Stimulated activated naive B cell treated with anti-CD40 and anti-IgM and Interleukin-4, amounts not matched to agents 10 μg/mL and 1 μg/mL and 100 μg/mL, for 72 hours (primary cell): Measurements from ENCODE around the gene MAP3K8.
"Not testable (repeated sequence)": the region's sequence is repeated elsewhere in the genome, so short reads cannot be mapped to it uniquely, and the experiment has no call there.

Source experiments
- ATAC-seq, 2 donors: fragments of 150-1000 bp; cut with Tn5 transposase; replicated peaks; 2 replicates each; pipeline ENCODE4 v1.10.0; 2021; ENCODE audit warnings: moderate library complexity in 1 of 2
- DNase-seq: peaks from one replicate; pipeline ENCODE4 v3.0.0; 2021
- H3K27ac Mint-ChIP-seq: one replicate; pipeline ENCODE4 v1.8.0; 2022; ENCODE audit warnings: mild to moderate bottlenecking, mixed read lengths
- H3K27me3 Mint-ChIP-seq, 2 donors: one replicate each; pipeline ENCODE4 v1.8.0; 2022; ENCODE audit warnings: mixed read lengths in 2 of 2
- H3K36me3 Mint-ChIP-seq, 2 donors: one replicate each; pipeline ENCODE4 v1.8.0; 2022; ENCODE audit warnings: mixed read lengths in 2 of 2, mild to moderate bottlenecking in 1 of 2
- H3K4me1 Mint-ChIP-seq, 2 donors: one replicate each; pipeline ENCODE4 v1.8.0; 2022; ENCODE audit warnings: mixed read lengths in 2 of 2, mild to moderate bottlenecking in 1 of 2
- H3K4me3 Mint-ChIP-seq, 2 donors: one replicate each; pipeline ENCODE4 v1.8.0; 2022; ENCODE audit warnings: mild to moderate bottlenecking in 2 of 2, mixed read lengths in 2 of 2, moderate library complexity in 1 of 2
- H3K9me3 Mint-ChIP-seq, 2 donors: one replicate each; pipeline ENCODE4 v1.8.0; 2022; ENCODE audit warnings: mixed read lengths in 2 of 2, mild to moderate bottlenecking in 1 of 2

MAP3K8 gene

DNA sequence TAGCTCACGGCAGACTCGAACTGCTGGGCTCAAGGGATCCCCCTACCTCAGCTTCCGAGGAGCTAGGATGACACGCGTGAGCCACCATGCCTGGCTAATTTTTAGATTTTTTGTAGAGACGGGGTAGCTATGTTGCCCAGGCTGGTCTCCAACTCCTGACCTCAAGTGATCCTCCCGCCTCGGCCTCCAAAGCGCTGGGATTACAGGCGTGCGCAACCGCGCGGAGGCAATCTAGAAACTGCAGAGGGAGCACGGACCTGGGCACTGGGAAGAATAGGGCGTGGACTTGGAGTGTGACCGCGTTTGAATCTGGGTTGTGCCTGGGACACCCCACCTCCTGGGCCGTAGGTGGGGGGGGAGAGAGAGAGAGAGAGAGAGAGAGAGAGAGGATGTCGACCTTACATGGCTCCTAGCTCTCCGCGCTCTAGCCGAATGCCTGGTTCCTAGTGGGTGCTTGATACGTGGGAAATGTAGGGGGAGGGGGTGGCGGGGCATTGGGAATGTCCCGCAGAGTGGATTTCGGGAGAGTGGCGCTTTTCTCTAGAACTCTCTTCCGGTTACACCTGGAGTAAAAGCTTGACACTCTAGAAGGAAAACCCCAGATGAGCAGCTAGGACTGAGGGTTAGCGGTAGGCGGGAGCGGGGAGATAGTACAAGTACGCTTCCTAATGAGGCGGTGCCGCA, 1.2 kb upstream of the MAP3K8 start:
- H3K4me3 Mint-ChIP-seq = peak overlapping the region; percentile 96 to 99
- H3K27me3 Mint-ChIP-seq = no peaks in the 10 kb centered on the region
- H3K9me3 Mint-ChIP-seq = no peaks in the 10 kb centered on the region
- DNase-seq (no peak), ATAC-seq (peak; percentile 6 to 13)
- peak overlapping the region; percentile 98 for H3K27ac Mint-ChIP-seq
- H3K4me1 Mint-ChIP-seq = peaks cover 47 to 62% of the 10 kb centered on the region in 2 donors
- peaks cover 37 to 46% of the 10 kb centered on the region in 2 donors for H3K36me3 Mint-ChIP-seq

DNA sequence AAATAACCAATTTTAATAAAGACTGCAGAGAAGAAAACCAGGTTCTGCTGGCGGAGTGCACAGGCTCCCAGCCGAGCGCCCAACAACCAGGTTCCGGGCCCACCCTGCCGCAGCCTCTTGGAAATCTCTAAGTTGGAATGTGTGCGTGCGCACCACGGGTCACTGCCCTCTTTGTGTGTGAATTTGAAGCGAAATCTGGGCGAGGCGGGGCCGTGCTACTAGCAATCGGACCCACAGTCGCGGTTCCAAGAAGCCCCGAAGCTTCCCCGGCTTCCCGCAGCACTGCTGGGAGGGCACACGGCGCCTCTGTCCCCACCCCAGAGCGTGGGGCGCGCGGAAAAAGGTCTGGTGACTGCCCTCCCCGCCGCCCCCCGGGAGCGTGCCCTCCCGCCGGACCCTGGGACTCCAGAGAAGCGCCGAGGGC, 666 bp upstream of the MAP3K8 start:
- Mint-ChIP-seq H3K9me3 (no peaks in the 10 kb centered on the region), H3K27me3 (no peaks in the 10 kb centered on the region), H3K27ac (peak overlapping the region; percentile 98), H3K4me3 (peak overlapping the region; percentile 96 to 99), H3K4me1 (peaks cover 47 to 62% of the 10 kb centered on the region in 2 donors), H3K36me3 (peaks cover 42 to 51% of the 10 kb centered on the region in 2 donors)
- DNase-seq = peak; percentile 56
- ATAC-seq = peak; percentile 26 to 29

DNA sequence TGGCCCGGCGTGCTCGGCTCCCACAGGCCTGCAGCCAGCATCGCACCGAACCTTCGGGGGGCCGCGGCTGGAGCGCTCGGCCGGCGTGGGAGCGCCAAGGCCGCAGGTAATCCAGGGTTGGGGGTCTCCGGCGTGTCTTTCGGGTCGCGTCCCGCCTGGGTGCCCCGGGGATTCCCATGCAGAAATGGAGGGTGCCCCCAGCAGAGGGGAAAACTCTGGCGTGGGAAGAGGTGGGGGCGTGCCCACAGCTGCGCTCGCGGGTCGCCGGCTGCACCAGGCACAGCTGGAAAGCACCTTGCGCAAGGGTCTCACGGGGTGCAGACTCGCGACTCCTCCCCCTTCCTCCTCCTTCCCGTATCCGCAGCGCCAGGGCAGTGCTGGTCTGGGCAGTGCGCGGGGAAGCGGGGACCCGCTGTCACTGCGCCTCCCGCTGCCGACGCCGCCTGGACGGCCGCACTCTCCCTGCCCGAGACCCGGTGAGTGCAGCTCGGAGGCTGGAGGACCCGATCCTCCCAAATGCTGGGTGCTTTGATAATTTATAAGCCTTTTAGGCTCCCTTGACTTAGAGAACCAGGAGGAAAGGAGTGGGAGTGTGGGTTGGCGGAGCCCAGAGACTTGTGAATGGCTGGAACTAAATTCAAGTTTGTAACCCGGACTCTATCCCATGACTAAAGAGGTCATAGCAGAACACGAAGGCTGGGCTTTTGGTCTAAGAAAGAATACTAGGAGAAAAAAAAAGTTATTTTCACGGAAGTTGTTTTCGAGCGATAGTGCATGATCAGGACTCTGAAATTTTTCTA, 489 bp downstream of the MAP3K8 start:
- Mint-ChIP-seq H3K4me1 (peaks cover 48 to 67% of the 10 kb centered on the region in 2 donors), H3K27me3 (no peaks in the 10 kb centered on the region), H3K27ac (peak overlapping the region; percentile 98), H3K4me3 (peak overlapping the region; percentile 96 to 99), H3K9me3 (no peaks in the 10 kb centered on the region), H3K36me3 (peaks cover 51 to 60% of the 10 kb centered on the region in 2 donors)
- ATAC-seq (peak; percentile 62 to 63), DNase-seq (peak; percentile 82)

GRCh38 chr10:30435073-30435422, 1.1 kb downstream of the MAP3K8 start:
- ATAC-seq (no peak), DNase-seq (no peak)
- Mint-ChIP-seq H3K27ac (peak overlapping the region; percentile 98), H3K4me3 (peak overlapping the region; percentile 96 to 99), H3K4me1 (peaks cover 47 to 65% of the 10 kb centered on the region in 2 donors), H3K9me3 (no peaks in the 10 kb centered on the region), H3K36me3 (peaks cover 56 to 65% of the 10 kb centered on the region in 2 donors), H3K27me3 (no peaks in the 10 kb centered on the region)

- H3K9me3 Mint-ChIP-seq, H3K27me3 Mint-ChIP-seq, ATAC-seq, DNase-seq: not testable (repeated sequence)
- Mint-ChIP-seq H3K4me3 (peak overlapping the region; percentile 96 to 99), H3K4me1 (peaks cover 46 to 67% of the 10 kb centered on the region in 2 donors), H3K36me3 (peaks cover 59 to 68% of the 10 kb centered on the region in 2 donors), H3K27ac (peak overlapping the region; percentile 98)
Measured at GRCh38 chr10:30435499-30436167, 1.6 kb downstream of the MAP3K8 start.

- Mint-ChIP-seq H3K4me1 (peaks cover 42 to 61% of the 10 kb centered on the region in 2 donors), H3K27ac (peak overlapping the region; percentile 78), H3K9me3 (no peaks in the 10 kb centered on the region), H3K36me3 (peaks cover 59 to 72% of the 10 kb centered on the region in 2 donors), H3K4me3 (peak overlapping the region; percentile 84 to 99), H3K27me3 (no peaks in the 10 kb centered on the region)
- no peak for DNase-seq
- no peak for ATAC-seq
Measured at GRCh38 chr10:30436191-30436611, 2.2 kb downstream of the MAP3K8 start.

DNA sequence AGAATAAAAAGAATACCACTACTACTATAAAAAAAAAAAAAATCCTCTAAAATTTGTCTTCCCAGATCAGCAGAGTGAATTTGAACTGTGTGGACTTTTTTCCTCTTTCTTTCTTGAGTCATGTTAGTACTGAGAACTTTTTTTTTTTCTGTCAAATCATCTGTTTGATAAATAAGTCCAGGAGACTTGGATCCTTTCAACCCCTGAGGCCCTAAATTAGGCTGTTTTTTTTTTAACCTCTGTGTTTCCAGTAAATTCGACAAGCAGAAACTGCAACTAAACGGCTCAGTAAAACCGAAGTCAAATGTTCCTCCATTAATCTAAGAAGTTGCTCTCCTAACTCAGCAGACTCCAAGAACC, 2.7 kb downstream of the MAP3K8 start:
- ATAC-seq (no peak), DNase-seq (no peak)
- peak overlapping the region; percentile 78 for H3K27ac Mint-ChIP-seq
- H3K4me1 Mint-ChIP-seq = peaks cover 38 to 59% of the 10 kb centered on the region in 2 donors
- H3K9me3 Mint-ChIP-seq = no peaks in the 10 kb centered on the region
- H3K36me3 Mint-ChIP-seq = peaks cover 57 to 71% of the 10 kb centered on the region in 2 donors
- H3K4me3 Mint-ChIP-seq = peak overlapping the region; percentile 84 to 99
- no peaks in the 10 kb centered on the region for H3K27me3 Mint-ChIP-seq

DNA sequence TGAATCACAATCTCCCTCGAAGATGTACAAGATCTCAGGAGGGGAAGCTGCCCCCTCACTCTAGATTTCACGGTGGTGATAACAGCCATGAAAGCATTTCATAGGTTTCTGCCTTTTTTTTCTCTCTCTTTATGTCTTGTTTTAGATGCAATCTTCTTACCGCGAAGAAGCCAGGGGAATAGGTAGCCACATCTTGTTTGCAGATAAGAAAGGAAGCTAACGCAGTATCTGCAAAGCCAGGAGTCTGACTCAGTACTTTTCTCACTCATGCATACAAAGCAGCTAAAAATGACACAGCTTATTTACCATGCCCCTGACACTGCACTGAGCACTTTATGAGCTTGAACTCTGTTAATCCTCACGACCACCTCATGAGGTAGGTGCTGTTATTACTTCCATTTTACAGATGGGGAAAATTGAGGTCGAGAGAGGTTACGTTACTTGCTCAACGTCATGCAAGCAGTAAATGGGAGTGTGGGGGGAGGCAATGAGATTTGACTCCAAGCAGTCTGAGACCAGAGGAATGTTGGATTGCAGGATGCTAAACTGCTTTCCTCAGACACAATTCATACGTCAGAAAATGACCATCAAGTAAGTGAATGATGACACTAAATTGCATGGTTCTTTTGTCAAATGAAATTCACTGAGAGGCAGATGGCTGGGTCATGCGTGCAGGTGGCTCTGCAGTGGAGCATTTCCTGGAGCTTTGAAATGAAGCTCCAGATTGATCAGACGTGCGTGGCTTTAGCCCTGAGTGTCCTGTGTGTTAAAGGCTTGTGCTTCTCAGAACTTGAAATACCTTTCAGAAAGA, 3.3 kb downstream of the MAP3K8 start:
- DNase-seq (no peak), ATAC-seq (no peak)
- H3K36me3 Mint-ChIP-seq = peaks cover 60 to 74% of the 10 kb centered on the region in 2 donors

GRCh38 chr10:30438021-30438850, 4.3 kb downstream of the MAP3K8 start:
- Mint-ChIP-seq H3K4me1 (peaks cover 40 to 60% of the 10 kb centered on the region in 2 donors), H3K27ac (peak overlapping the region; percentile 65), H3K4me3 (peak overlapping the region; percentile 84 to 99), H3K36me3 (peaks cover 69 to 78% of the 10 kb centered on the region in 2 donors), H3K27me3 (no peaks in the 10 kb centered on the region), H3K9me3 (no peaks in the 10 kb centered on the region)
- ATAC-seq (no peak), DNase-seq (no peak)

More for the DNA sequence above, 3.3 kb downstream of the MAP3K8 start:
- H3K4me3 Mint-ChIP-seq = peak overlapping the region; percentile 84 to 99
- H3K27ac Mint-ChIP-seq = peak overlapping the region; percentile 78
- H3K27me3 Mint-ChIP-seq = no peaks in the 10 kb centered on the region
- H3K9me3 Mint-ChIP-seq = no peaks in the 10 kb centered on the region
- peaks cover 40 to 59% of the 10 kb centered on the region in 2 donors for H3K4me1 Mint-ChIP-seq

GRCh38 chr10:30439931-30440330, 5.9 kb downstream of the MAP3K8 start:
- Mint-ChIP-seq H3K27ac (peak overlapping the region; percentile 52), H3K4me3 (peak overlapping the region; percentile 45 to 77), H3K9me3 (no peaks in the 10 kb centered on the region), H3K36me3 (peaks cover 73 to 86% of the 10 kb centered on the region in 2 donors), H3K27me3 (no peaks in the 10 kb centered on the region), H3K4me1 (peaks cover 47 to 76% of the 10 kb centered on the region in 2 donors)
- ATAC-seq (no peak), DNase-seq (no peak)

- DNase-seq = no peak
- H3K9me3 Mint-ChIP-seq = no peaks in the 10 kb centered on the region
- H3K27ac Mint-ChIP-seq = peak overlapping the region; percentile 88
- no peak for ATAC-seq
- no peaks in the 10 kb centered on the region for H3K27me3 Mint-ChIP-seq
- H3K36me3 Mint-ChIP-seq = peaks cover 62 to 74% of the 10 kb centered on the region in 2 donors
- peaks cover 47 to 77% of the 10 kb centered on the region in 2 donors for H3K4me1 Mint-ChIP-seq
- H3K4me3 Mint-ChIP-seq = peak overlapping the region; percentile 55 to 66
Measured at GRCh38 chr10:30442019-30442606, 8.1 kb downstream of the MAP3K8 start.

GRCh38 chr10:30443049-30443448, 9.1 kb downstream of the MAP3K8 start:
- Mint-ChIP-seq H3K4me1 (peaks cover 45 to 74% of the 10 kb centered on the region in 2 donors), H3K27ac (peak overlapping the region; percentile 88), H3K4me3 (peak overlapping the region; percentile 8 to 32), H3K36me3 (peaks cover 56 to 73% of the 10 kb centered on the region in 2 donors), H3K27me3 (no peaks in the 10 kb centered on the region), H3K9me3 (no peaks in the 10 kb centered on the region)
- no peak for DNase-seq
- no peak for ATAC-seq
